Measurements from ENCODE around the gene SLC44A5.
"Not testable (repeated sequence)": the region's sequence is repeated elsewhere in the genome, so short reads cannot be mapped to it uniquely, and the experiment has no call there.

Gene SLC44A5

DNA sequence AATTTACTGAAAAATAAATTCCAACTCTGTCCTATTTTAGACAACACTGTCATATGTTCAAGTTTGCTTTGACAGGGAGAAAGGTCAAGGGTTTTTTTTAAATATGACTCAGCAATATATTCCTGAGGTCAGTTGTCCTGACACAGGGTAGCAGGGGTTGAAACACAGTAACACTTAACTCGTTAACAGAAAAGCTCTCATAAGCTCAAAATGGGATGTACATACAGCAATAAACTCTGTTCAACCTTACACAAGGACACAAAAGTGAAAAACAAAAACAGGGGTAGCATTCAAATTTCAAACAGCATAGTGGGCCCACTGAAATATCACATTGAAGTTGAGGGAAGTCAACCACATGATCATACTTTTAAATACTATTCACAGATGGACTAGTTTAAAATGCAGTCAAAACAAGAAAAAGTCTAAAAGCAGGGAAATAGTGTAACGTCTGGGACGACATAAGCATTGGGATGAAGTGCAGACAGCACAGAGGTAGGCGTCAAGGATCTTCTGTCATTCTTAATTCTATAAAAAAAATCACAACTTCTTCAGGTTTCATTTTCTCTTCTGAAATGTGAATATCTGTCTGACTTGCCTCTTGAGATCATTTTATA is 89.9 kb downstream of the SLC44A5 start:
- no peak for DNase-seq

DNA sequence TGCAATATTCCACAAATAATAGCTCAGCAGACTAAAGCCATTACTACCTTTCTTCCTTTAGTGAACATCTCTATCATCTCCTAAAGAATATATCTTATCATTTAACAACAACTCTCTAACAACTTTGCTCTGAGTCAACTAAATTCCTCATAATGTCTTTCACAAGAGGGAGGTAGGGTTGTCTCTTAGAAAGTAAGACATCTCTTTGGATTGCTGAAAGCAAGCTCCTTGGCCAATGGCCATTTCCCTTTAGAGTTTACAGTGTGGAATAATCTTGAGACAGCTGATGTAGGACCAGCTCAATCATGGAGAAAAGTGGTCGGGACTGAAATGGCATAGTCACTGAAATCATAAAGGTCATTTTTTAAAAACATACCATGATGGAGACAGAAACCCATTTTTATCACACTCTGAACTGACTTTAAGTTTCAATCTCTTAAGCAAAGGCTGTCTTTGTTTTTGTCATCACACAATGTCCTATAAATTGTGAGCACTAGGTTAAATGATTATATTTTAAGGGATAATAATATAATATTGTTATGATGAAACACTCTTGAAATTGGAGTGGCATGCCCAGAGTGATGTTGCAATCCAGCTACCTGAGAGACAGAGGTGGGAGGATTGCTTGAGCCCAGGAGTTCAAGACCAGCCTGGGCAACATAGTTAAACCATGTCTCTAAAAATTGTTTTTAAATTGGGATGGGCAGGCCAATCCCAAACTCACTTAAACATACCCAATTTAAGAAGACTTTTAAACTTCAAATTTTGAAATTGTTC is 91.1 kb downstream of the SLC44A5 start:
- no peak for DNase-seq

- no peak for DNase-seq
Observed at GRCh38 chr1:75518686-75519085, 92.2 kb downstream of the SLC44A5 start.

DNA sequence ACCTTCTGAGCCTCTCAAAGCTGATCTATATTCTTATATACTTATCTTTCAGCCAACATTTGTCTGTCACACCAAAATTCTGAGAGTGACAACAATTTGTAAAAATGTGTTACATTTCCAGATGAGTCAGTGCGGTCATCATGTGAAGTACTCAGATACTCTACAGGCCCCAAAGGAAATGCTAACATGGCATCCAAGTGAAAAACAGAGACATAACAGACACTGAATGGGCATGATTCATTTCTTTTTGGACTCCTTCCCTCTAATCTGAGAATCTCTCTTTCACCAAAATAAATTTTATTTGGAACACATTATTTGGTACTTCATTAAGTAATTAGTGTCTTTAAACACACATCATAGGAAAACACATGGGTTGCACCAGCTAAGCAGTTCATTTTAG is 96.6 kb downstream of the SLC44A5 start:
- no peak for DNase-seq

- DNase-seq: no peak
Observed at GRCh38 chr1:75506976-75507375, 103.9 kb downstream of the SLC44A5 start.

DNA sequence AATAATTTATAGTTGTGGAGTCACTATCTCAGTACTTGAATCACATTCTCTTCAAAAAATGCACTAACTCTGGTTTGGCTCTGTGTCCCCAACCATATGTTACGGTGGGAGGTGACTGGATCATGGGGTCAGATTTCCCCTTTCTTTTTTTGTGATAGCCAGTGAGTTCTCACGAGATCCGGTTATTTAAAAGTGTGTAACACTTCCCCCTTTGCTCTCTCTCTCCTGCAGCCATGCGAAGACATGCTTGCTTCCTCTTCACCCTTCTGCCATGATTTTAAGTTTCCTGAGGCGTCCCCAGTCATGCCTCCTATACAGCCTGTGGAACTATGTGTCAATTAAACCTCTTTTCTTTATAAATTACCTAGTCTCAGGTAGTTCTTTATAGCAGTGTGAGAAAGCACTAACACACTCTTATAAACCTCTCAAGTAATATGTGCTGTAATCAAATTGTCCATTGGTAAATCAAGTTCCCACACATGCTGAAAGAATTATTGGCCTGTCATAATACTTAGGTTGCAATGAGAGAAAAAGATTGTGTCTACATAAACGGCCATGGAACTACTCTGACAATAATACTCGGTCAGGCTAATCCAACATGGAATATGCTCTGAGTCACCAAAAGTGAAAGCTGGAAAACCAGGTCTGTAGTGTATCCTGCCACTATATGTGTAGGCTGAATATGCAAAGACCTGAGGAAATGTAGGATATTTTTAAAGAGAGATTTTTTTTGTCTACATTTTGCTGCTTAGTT is 107.5 kb downstream of the SLC44A5 start:
- DNase-seq: no peak

DNA sequence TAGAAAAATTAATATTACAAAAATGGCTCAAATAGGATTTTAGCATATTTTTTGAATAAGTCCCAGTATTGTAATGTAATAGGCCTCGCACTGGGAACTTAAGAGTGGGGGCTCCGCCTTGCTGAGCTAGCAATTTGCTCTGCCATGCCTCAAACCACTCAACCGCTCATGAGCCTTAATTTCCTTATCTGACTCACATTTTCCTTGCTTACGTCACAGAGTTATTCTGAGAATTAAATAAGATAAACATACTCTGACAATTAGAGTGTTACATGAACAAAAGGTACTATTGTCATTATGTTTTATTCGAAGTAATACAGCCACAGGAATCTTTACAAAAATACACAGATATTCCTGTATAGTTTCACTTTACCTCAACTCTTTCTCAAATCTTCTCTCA is 108.1 kb downstream of the SLC44A5 start:
- no peak for DNase-seq

GRCh38 chr1:75501577-75502295 is 109.2 kb downstream of the SLC44A5 start:
- DNase-seq: no peak

DNA sequence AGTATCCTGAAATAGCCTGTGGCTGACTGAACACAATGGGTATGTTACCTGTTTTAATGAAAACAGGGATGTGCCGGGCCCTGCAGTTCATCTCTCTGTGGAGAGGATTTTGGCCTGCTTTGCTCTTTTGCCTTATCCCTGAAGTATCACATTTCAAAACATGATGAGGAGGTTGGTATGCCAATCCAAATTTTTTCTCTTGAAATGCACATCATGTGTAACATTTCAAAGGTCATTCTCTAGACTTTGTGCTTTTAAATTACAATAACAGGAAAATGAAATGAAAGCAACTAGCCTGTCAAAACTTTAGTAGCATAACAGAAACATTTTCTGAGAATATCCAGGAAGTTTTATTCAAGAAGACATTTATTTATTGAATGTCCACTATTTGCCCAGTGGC is 118.9 kb downstream of the SLC44A5 start:
- no peak for DNase-seq

DNA sequence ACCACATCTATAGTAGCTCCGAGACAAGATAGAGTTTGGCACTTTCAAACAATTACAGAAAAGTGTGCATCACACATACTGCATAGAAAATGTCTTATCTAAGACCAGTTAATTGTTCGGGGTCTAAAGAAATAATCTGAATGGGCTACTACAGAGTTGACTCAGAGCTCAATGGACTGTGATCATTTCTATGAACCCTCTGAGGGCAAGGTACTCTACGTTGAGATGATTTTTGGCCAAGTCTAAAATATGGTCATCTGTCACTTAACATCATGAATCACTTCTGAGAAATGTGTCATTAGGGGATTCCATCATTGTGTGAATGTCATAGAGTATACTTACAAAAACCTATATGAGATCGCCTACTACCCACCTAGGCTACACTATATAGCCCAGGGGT is 123.5 kb downstream of the SLC44A5 start:
- no peak for DNase-seq

DNA sequence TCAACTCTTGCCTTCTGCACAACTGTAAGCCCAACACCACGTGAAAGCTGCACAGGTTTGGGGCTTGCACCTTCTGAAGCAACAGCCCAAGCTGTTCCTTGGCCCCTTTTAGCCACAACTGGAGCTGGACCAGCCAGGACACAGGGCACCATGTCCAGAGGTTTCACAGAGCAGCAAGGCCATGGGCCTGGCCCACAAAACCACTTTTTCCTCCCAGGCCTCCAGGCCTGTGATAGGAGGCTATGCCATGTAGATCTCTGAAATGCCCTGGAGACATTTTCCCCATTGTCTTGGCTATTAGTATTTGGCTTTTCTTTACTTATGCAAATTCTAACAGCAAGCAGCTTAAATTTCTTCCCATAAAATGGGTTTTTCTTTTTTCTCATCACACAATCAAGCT is 126.1 kb downstream of the SLC44A5 start:
- DNase-seq: no peak

- DNase-seq: no peak
Observed at GRCh38 chr1:75482951-75483350, 128.0 kb downstream of the SLC44A5 start.

DNA sequence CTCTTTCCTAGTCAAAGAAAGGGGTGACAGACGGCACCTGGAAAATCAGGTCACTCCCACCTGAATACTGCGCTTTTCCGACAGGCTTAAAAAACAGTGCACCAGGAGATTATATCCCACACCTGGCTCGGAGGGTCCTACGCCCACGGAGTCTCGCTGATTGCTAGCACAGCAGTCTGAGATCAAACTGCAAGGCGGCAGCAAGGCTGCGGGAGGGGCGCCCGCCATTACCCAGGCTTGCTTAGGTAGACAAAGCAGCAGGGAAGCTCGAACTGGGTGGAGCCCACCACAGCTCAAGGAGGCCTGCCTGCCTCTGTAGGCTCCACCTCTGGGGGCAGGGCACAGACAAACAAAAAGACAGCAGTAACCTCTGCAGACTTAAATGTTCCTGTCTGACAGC is 134.4 kb downstream of the SLC44A5 start:
- not testable (repeated sequence) for DNase-seq

DNA sequence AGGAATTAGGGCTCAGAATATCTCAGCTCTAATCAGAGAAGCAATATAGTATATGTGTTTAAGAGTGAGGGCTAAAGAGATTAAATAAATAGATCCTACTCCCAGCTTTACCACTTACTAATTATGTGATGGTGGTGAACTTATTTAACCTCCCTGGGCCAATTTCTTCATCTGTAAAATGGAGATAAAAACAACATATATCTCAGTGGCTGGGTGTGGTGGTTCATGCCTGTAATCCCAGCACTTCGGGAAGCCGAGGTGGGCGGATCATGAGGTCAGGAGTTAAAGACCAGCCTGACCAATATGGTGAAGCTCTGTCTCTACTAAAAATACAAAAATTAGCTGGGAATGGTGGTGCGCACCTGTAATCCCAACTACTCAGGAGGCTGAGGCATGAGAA is 135.2 kb downstream of the SLC44A5 start:
- no peak for DNase-seq

DNA sequence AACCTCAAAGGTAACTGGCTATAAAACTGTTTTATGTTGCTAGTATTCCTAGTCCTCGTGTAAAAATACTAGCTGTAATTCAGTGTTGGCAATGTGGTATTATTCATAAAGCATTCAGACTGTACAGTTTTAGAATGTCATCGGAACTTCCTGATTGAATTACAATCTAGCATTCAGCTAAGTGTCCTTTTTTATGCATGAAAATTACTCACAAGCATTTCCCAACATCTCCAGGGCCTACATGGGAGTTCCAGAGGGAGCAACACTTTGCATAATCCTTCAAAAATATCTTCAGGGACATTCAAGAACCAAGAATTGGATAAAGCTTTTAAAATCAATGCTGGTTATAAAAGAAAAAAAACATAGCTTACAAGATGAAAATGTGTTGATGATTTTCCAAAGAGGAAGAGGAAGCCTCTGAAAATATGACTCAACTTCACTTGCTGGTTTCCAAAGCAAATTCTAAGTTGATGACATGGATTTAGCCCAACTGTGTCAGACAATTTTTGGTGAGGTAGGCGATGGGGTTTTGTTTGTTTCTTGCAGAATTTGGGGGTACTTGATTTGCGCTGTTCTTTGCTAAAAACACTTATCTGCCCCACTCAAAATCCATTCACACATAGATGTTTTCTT is 137.8 kb downstream of the SLC44A5 start:
- no peak for DNase-seq

- no peak for DNase-seq
Observed at GRCh38 chr1:75472089-75472970, 138.6 kb downstream of the SLC44A5 start.

DNA sequence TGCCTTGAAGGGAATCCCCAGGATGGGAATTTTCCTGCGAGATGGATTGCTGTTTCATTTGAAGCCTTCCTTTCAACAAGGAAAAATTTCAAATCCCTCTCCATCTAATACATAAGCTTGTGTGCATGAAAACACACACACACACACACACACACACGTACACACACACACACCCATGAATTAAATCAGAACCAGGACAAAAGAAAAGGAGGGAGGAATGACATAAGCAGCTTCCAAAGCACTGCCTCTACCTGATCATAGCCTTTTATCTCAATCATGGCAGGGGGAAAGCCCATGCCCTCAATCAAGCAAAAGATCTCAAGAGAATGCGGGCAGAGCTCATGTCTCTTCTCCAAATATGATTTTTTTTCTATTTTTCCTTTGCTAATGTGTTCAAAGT is 139.7 kb downstream of the SLC44A5 start:
- DNase-seq: no peak

DNA sequence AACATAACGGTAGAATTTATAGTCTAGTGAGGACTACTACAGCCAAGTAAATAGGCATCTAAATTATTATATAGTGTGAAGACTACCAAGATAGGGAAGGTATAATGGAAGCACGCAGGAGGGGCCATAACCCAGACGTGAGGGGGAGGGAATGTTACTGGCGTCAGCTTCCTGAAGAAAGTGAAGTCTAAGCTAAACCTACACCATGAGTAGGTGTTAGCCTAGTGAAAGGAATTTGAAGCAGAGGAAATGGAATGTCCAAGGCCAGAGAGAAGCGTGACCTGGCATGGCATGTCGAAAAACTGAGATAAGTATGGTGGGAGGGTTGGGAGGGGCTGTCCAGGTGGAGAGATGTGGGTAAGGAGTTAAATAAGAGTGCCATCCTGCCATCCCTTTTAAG is 140.5 kb downstream of the SLC44A5 start:
- DNase-seq: no peak

DNA sequence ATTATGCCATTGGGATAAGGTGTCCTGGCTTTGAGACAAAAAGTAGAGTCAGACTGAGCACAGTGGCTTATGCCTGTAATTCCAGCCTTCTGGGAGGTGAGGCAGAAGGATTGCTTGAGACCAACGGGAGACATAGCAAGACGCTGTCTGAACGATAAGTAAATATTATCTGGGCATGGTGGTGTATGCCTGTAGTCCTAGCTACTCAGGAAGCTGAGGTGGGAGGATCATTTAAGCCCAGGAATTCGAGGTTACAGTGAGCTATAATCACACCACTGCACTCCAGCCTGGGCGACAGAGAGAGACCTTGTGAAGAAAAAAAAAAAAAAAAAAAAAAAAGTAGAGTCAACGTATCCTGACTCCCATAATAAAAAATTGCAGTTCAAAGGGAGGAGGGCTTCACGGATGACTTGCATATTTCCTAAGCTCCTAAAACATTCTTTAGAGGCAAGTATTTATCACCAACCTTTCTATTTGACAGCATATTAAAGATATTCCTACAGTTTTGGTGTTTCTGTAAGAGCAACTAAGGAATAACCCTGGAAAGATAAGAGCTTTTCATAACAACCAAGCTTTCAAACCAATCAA is 141.2 kb downstream of the SLC44A5 start:
- no peak for DNase-seq

- no peak for DNase-seq
Observed at GRCh38 chr1:75461808-75462325, 149.0 kb downstream of the SLC44A5 start.

- no peak for DNase-seq
Observed at GRCh38 chr1:75449998-75450397, 160.9 kb downstream of the SLC44A5 start.

Measured in NCI-H526 (cell line).